GM04503 (cell line): ENCODE data around the gene CPT1A.

Source experiments
- DNase-seq: peaks from one replicate; pipeline ENCODE4 v3.0.0-alpha.2; 2012; ENCODE audit warnings: low read depth

The CPT1A gene

GRCh38 chr11:68854273-68854958 lies 12.7 kb upstream of the CPT1A start:
- no peak for DNase-seq

- DNase-seq = no peak
Observed at GRCh38 chr11:68852628-68853027, 10.9 kb upstream of the CPT1A start.

GRCh38 chr11:68848429-68848828 lies 6.7 kb upstream of the CPT1A start:
- DNase-seq = no peak

GRCh38 chr11:68847395-68847794 lies 5.7 kb upstream of the CPT1A start:
- no peak for DNase-seq

GRCh38 chr11:68845351-68846002 lies 3.8 kb upstream of the CPT1A start:
- no peak for DNase-seq

GRCh38 chr11:68844801-68845200 lies 3.1 kb upstream of the CPT1A start:
- DNase-seq = no peak

GRCh38 chr11:68844376-68844775 lies 2.7 kb upstream of the CPT1A start:
- no peak for DNase-seq

- no peak for DNase-seq
Observed at GRCh38 chr11:68843703-68844312, 2.1 kb upstream of the CPT1A start.

- DNase-seq = no peak
Observed at GRCh38 chr11:68843052-68843561, 1.4 kb upstream of the CPT1A start.

- DNase-seq = no peak
Observed at GRCh38 chr11:68842427-68843051, 823 bp upstream of the CPT1A start.

- DNase-seq = no peak
Observed at GRCh38 chr11:68840661-68841653, 759 bp downstream of the CPT1A start.

GRCh38 chr11:68839911-68840641 lies 1.6 kb downstream of the CPT1A start:
- DNase-seq = no peak

- peak; percentile 60 for DNase-seq
Observed at GRCh38 chr11:68839054-68839865, 2.5 kb downstream of the CPT1A start.

- no peak for DNase-seq
Observed at GRCh38 chr11:68838572-68838964, 3.1 kb downstream of the CPT1A start.

GRCh38 chr11:68837583-68838571 lies 3.8 kb downstream of the CPT1A start:
- DNase-seq = no peak

- no peak for DNase-seq
Observed at GRCh38 chr11:68835749-68836148, 6.0 kb downstream of the CPT1A start.

GRCh38 chr11:68835328-68835727 lies 6.4 kb downstream of the CPT1A start:
- DNase-seq = no peak

- peak; percentile 49 for DNase-seq
Observed at GRCh38 chr11:68832476-68833181, 9.1 kb downstream of the CPT1A start.
